HepG2 (cell line): ENCODE data around the gene BTRC. TPM values are rescaled to one million over a fixed set of nuclear protein-coding genes. Genes with fewer than 3 reads are reported as not detected.

Source experiments
- ATAC-seq: fragments of 200-7000 bp; cut with Tn5 transposase; 3 replicates; pipeline ENCODE4 v1.9.1; 2020; ENCODE audit warnings: mild to moderate bottlenecking, moderate library complexity
- BruUV-seq: library from RNA; stranded (reverse); fragments of 400-500 nt; replicated peaks from 2 replicates; lab custom pipeline; 2021; lab: Mats Ljungman, UMichigan
- CTCF ChIA-PET: fragments of 300-600 bp; formaldehyde crosslinking; extraction: SDS; loops from one replicate; lab custom pipeline; 2021; ENCODE audit warnings: low total read pairs, inconsistent platforms, low intra/inter-chr PET ratio; lab: Yijun Ruan, JAX
- POLR2A ChIA-PET: fragments of 350-600 bp; sonication (Branson Sonifier 250); formaldehyde crosslinking; loops from one replicate; lab custom pipeline; 2020; ENCODE audit warnings: antibody characterized with exemption, inconsistent platforms; lab: Yijun Ruan, JAX
- DNase-seq: peaks from one replicate; pipeline ENCODE4 v3.0.0-alpha.2; 2015; ENCODE audit warnings: low spot score
- FAIRE-seq: peaks from 3 replicates; lab custom pipeline; 2011; peaks lifted over from hg19 to GRCh38; lab: Jason Lieb, UNC
- H2AFZ ChIP-seq: one replicate; pipeline ENCODE4 v1.6.1; 2011; ENCODE audit warnings: low read length, inconsistent platforms
- H3K27ac ChIP-seq: fragments of 300-600 bp; 3 replicates; pipeline ENCODE4 v1.8.0; 2011; ENCODE audit warnings: mixed run types, mild to moderate bottlenecking, mixed read lengths, low read length, inconsistent platforms; ENCODE audit not compliant: insufficient read depth; ENCODE audit errors: extremely low read length
- H3K27me3 ChIP-seq, 2 experiments: fragments of 200-600 bp in 1 of 2; 2 replicates in 1 of 2; 3 replicates in 1 of 2; pipeline versions ENCODE4 v1.6.0 to v1.8.0; 2011; ENCODE audit warnings: low read length in 2 of 2, mild to moderate bottlenecking in 2 of 2, moderate library complexity in 2 of 2, inconsistent platforms in 1 of 2; ENCODE audit not compliant: insufficient read depth in 2 of 2, control insufficient read depth in 1 of 2
- H3K36me3 ChIP-seq, 2 experiments: fragments of 200-600 bp in 1 of 2; replicated peaks in 1 of 2; 2 replicates in 1 of 2; 3 replicates in 1 of 2; pipeline versions ENCODE4 v1.5.1 to v1.8.0; 2011; ENCODE audit warnings: low read length in 2 of 2, inconsistent platforms in 1 of 2; ENCODE audit not compliant: insufficient read depth in 2 of 2, control insufficient read depth in 1 of 2
- H3K4me1 ChIP-seq: 2 replicates; pipeline ENCODE4 v1.5.1; 2012; ENCODE audit warnings: low read length, inconsistent platforms; ENCODE audit not compliant: insufficient read depth
- H3K4me2 ChIP-seq: 2 replicates; pipeline ENCODE4 v1.6.0; 2011; ENCODE audit warnings: low read depth, low read length, inconsistent platforms
- H3K4me3 ChIP-seq, 3 experiments: fragments of 200-600 bp in 1 of 3; sonication (generic), shearing (Covaris generic) in 1 of 3; replicated peaks in 1 of 3; 2 replicates each; pipeline ENCODE4 v1.5.1; 2011 to 2016; ENCODE audit warnings: low read length in 3 of 3, inconsistent platforms in 2 of 3, low read depth in 2 of 3, mild to moderate bottlenecking in 2 of 3, control low read depth in 1 of 3, mixed read lengths in 1 of 3; ENCODE audit not compliant: insufficient read depth in 1 of 3
- H3K79me2 ChIP-seq: one replicate; pipeline ENCODE4 v1.6.1; 2011; ENCODE audit warnings: low read length, inconsistent platforms; ENCODE audit not compliant: insufficient read depth
- H3K9ac ChIP-seq: 2 replicates; pipeline ENCODE4 v1.6.0; 2011; ENCODE audit warnings: mild to moderate bottlenecking, low read depth, low read length, inconsistent platforms; ENCODE audit not compliant: insufficient read depth
- H3K9me3 ChIP-seq: 2 replicates; pipeline ENCODE4 v1.5.1; 2012; ENCODE audit warnings: mild to moderate bottlenecking, low read length
- H4K20me1 ChIP-seq: 2 replicates; pipeline ENCODE4 v1.6.0; 2011; ENCODE audit warnings: inconsistent platforms, mild to moderate bottlenecking, low read length, moderate library complexity; ENCODE audit not compliant: insufficient read depth
- ATF7 ChIP-seq, 2 experiments: fragments of 450-650 bp in 1 of 2; sonication (generic) in 1 of 2; formaldehyde crosslinking in 1 of 2; IDR thresholded peaks; 2 replicates each; pipeline versions ENCODE4 v1.4.0 to v1.6.1; 2016 to 2020; ENCODE audit warnings: antibody characterized with exemption in 1 of 2, mild to moderate bottlenecking in 1 of 2, missing genetic modification reagents in 1 of 2
- HNRNPLL ChIP-seq: fragments of 200-400 bp; formaldehyde crosslinking; IDR thresholded peaks from 2 replicates; pipeline ENCODE4 v1.6.1; 2017; ENCODE audit warnings: mild to moderate bottlenecking, low read depth, low read length; ENCODE audit not compliant: poor library complexity, severe bottlenecking
- MZF1 ChIP-seq: sonication (generic); formaldehyde crosslinking; IDR thresholded peaks from 2 replicates; pipeline ENCODE4 v1.8.1; 2023; ENCODE audit warnings: mild to moderate bottlenecking, missing genetic modification reagents, borderline replicate concordance
- REL ChIP-seq: sonication (generic); formaldehyde crosslinking; conservative IDR thresholded peaks from 2 replicates; pipeline ENCODE4 v1.8.0; 2022; ENCODE audit warnings: mild to moderate bottlenecking, missing genetic modification reagents, moderate library complexity
- ZFY ChIP-seq: sonication (generic); formaldehyde crosslinking; IDR thresholded peaks from 2 replicates; pipeline ENCODE4 v1.4.0; 2020; ENCODE audit warnings: missing genetic modification reagents
- ZMYM3 ChIP-seq: sonication (generic); formaldehyde crosslinking; IDR thresholded peaks from 2 replicates; pipeline ENCODE4 v1.5.1; 2020; ENCODE audit warnings: mild to moderate bottlenecking, missing genetic modification reagents
- ZNF468 ChIP-seq: sonication (generic); formaldehyde crosslinking; IDR thresholded peaks from 2 replicates; pipeline ENCODE4 v1.8.0; 2022; ENCODE audit warnings: mild to moderate bottlenecking, moderate library complexity, missing genetic modification reagents
- ZNF777 ChIP-seq: sonication (generic); formaldehyde crosslinking; IDR thresholded peaks from 2 replicates; pipeline ENCODE4 v1.4.0; 2020; ENCODE audit warnings: missing genetic modification reagents
- ZNF784 ChIP-seq: sonication (generic); formaldehyde crosslinking; IDR thresholded peaks from 2 replicates; pipeline ENCODE4 v1.5.1; 2020; ENCODE audit warnings: missing genetic modification reagents, mild to moderate bottlenecking, borderline replicate concordance
- WGBS: methylation state at CpG from one replicate; pipeline ENCODE4 v1.1.6; 2017; ENCODE audit warnings: low lambda C conversion rate; 5-methylcytosine and 5-hydroxymethylcytosine counted together
- in situ Hi-C: cut with HindIII; loops from 2 replicates; pipeline ENCODE4 v1.10.0; 2017; ENCODE audit warnings: low pct_unique_long_range_greater_than_20kb; ENCODE audit not compliant: extremely low pct_ligation_motif_present
- intact Hi-C: fragments of 100-400 bp; cut with micrococcal nuclease; formaldehyde crosslinking; loops from one replicate; pipeline ENCODE4 v1.10.0; 2022; ENCODE audit not compliant: unreplicated experiment
- polyA plus RNA-seq, 8 experiments: library from polyadenylated mRNA; depleted of rRNA in 3 of 8; stranded (reverse) in 7 of 8; unstranded in 1 of 8; fragments of >200 nt; fragmentation: Illumina TruSeq in 4 of 8; extraction: Trizol in 4 of 8; gene quantifications; 2 replicates each; pipeline versions ENCODE4 v1.2.1 to v1.2.3, GENCODE V29; 2011 to 2016; ENCODE audit warnings: low read depth in 4 of 8, missing spikeins in 1 of 8, mixed read lengths in 1 of 8; ENCODE audit not compliant: insufficient read depth in 1 of 8
- total RNA-seq, 5 experiments: library from RNA; depleted of rRNA; stranded (reverse); fragments of >200 nt; fragmentation: Illumina TruSeq; extraction: Trizol; gene quantifications; 2 replicates each; pipeline ENCODE4 v1.2.3, GENCODE V29; 2016; ENCODE audit warnings: low read depth in 1 of 5

Gene BTRC
- total and polyA plus RNA-seq, 2 of the 13 experiments (the other 11 are each of a cell fraction or from before 2014, with no cell fraction given), result 12.0 to 14.4 TPM

GRCh38 chr10:101565370-101565900 is 211.5 kb downstream of the BTRC start:
- in situ Hi-C loops, result loop anchor here (5.0 kb wide), 1 partner anchor 353 kb away; no protein-coding TSS in a partner anchor

GRCh38 chr10:101565936-101566332 is 212.0 kb downstream of the BTRC start:
- Histone ChIP-seq H3K27me3 (peaks cover 0 to 55% of the 10 kb centered on the region in 2 experiments; a peak in 4 of 5 replicates), H3K9ac (no peak overlapping the region), H2AFZ (no peak overlapping the region), H3K4me1 (peaks cover 42% of the 10 kb centered on the region), H4K20me1 (no peaks in the 10 kb centered on the region), H3K36me3 (no peaks in the 10 kb centered on the region), H3K9me3 (no peaks in the 10 kb centered on the region), H3K79me2 (no peaks in the 10 kb centered on the region), H3K27ac (no peak overlapping the region), H3K4me3 (peak overlapping the region in 1 of 3 experiments; percentile 62; a peak in 3 of 6 replicates), H3K4me2 (peak overlapping the region; percentile 86)
- TF ChIP-seq ZNF777 (CRISPR knock-in tag) (no peak), MZF1 (CRISPR knock-in tag) (no peak), HNRNPLL (no peak), REL (CRISPR knock-in tag) (0 out of 2 replicates have a peak, but pooled peaks have one; percentile 24), ATF7 (IDR thresholded peaks at IDR 0.05) (no peak), ATF7 (CRISPR knock-in tag; IDR thresholded peaks at IDR 0.05) (no peak), ZNF784 (CRISPR knock-in tag) (no peak)
- FAIRE-seq (no peak), ATAC-seq (no peak), DNase-seq (no peak)
- POLR2A ChIA-PET, result no interaction called here
- intact Hi-C loops, result loop anchor here (2.0 kb wide), 1 partner anchor 71 kb away; no protein-coding TSS in a partner anchor
- WGBS, result 43% methylated on average over 5 of the region's 8 CpGs
- no TSS peak for BruUV-seq
- in situ Hi-C loops, result loop anchor here (5.0 kb wide), 1 partner anchor 354 kb away; no protein-coding TSS in a partner anchor
- CTCF ChIA-PET, result no interaction called here

More at GRCh38 chr10:101565370-101565900, 211.5 kb downstream of the BTRC start:
- Histone ChIP-seq H3K9me3 (no peaks in the 10 kb centered on the region), H3K4me3 (no peak overlapping the region), H3K27me3 (peaks cover 0 to 51% of the 10 kb centered on the region in 2 experiments; a peak in 4 of 5 replicates), H2AFZ (no peak overlapping the region), H3K79me2 (no peaks in the 10 kb centered on the region), H3K4me2 (no peak overlapping the region), H3K27ac (no peak overlapping the region), H3K9ac (no peak overlapping the region), H3K4me1 (peaks cover 42% of the 10 kb centered on the region), H3K36me3 (no peaks in the 10 kb centered on the region), H4K20me1 (no peaks in the 10 kb centered on the region)
- 68% methylated on average over 5 of the region's 5 CpGs for WGBS
- ATAC-seq, result no peak
- ChIA-PET POLR2A (no interaction called here), CTCF (no interaction called here)
- intact Hi-C loops, result no loop called here
- FAIRE-seq, result no peak
- BruUV-seq, result no TSS peak
- DNase-seq, result no peak
- TF ChIP-seq ZFY (CRISPR knock-in tag), result no peak
- peak; percentile 46; the same call in 1 of the 2 replicates for TF ChIP-seq ZMYM3 (CRISPR knock-in tag)
- no peak for TF ChIP-seq ZNF468 (CRISPR knock-in tag)
